GM23248 (cell line): Measurements from ENCODE around the gene WDR27.

ENCODE experiments used
- EZH2 ChIP-seq: fragments of 200-600 bp; sonication (generic); IDR thresholded peaks from 2 replicates; pipeline ENCODE4 v1.6.1; 2018; ENCODE audit warnings: antibody characterized with exemption, mild to moderate bottlenecking; ENCODE audit not compliant: insufficient read depth, poor library complexity, severe bottlenecking
- EZH2phosphoT487 ChIP-seq: fragments of 200-600 bp; sonication (generic); IDR thresholded peaks from 2 replicates; pipeline ENCODE4 v1.6.1; 2018; ENCODE audit warnings: antibody characterized with exemption, moderate library complexity, mild to moderate bottlenecking, low read depth; ENCODE audit not compliant: insufficient read depth

DNA sequence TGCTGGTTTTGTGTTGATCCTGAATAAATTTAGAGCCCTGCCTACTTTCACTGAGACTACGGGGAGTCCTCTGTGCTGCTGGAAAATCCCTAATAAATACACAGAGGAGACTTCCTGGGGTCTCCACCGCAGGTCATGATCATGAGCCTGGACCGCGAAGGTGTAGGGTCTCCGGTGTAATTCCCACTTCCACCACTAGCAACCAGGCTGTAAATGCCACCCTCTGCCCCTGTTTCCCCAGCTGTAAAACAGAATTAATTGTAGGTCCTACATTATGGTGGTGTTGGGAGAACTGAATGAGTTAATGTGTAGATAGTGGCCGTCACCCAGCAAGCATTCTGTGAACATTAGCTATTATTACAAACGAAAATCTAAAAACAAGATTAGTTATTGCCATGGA lies 256.6 kb downstream of the WDR27 start:
- TF ChIP-seq EZH2phosphoT487 (no peak), EZH2 (no peak)
